ENCODE data around the gene ARSD.

Gene ARSD

GRCh38 chrX:2874222-2875135, 54.7 kb downstream of the ARSD start:
- peaks cover 4% of the 10 kb centered on the region for H3K4me1 ChIP-seq (ENCODE audit: insufficient read depth, low read length)
- H3K36me3 ChIP-seq (ENCODE audit: insufficient read depth, low read length) = peaks cover 31% of the 10 kb centered on the region
- no peak overlapping the region for H3K4me3 ChIP-seq (ENCODE audit: low read length)
- no peak overlapping the region for H2AFZ ChIP-seq (ENCODE audit: low read depth, low read length)
- peaks cover 19% of the 10 kb centered on the region for H3K9me3 ChIP-seq (ENCODE audit: low read length)
- H3K27me3 ChIP-seq (ENCODE audit: insufficient read depth, low read length) = no peaks in the 10 kb centered on the region

- no peak overlapping the region for H2AFZ ChIP-seq (ENCODE audit: low read depth, low read length)
- no peak overlapping the region for H3K4me3 ChIP-seq (ENCODE audit: low read length)
- peaks cover 35% of the 10 kb centered on the region for H3K36me3 ChIP-seq (ENCODE audit: insufficient read depth, low read length)
- no peaks in the 10 kb centered on the region for H3K27me3 ChIP-seq (ENCODE audit: insufficient read depth, low read length)
- peaks cover 29% of the 10 kb centered on the region for H3K9me3 ChIP-seq (ENCODE audit: low read length)
- H3K4me1 ChIP-seq (ENCODE audit: insufficient read depth, low read length) = peaks cover 4% of the 10 kb centered on the region
Measured at GRCh38 chrX:2872671-2873277, 56.4 kb downstream of the ARSD start.

GRCh38 chrX:2871831-2872230, 57.3 kb downstream of the ARSD start:
- H2AFZ ChIP-seq (ENCODE audit: low read depth, low read length) = no peak overlapping the region
- no peaks in the 10 kb centered on the region for H3K27me3 ChIP-seq (ENCODE audit: insufficient read depth, low read length)

GRCh38 chrX:2870650-2871049, 58.5 kb downstream of the ARSD start:
- Histone ChIP-seq H3K9me3 (ENCODE audit: low read length) (peaks cover 41% of the 10 kb centered on the region), H2AFZ (ENCODE audit: low read depth, low read length) (no peak overlapping the region), H3K36me3 (ENCODE audit: insufficient read depth, low read length) (peaks cover 45% of the 10 kb centered on the region), H3K4me1 (ENCODE audit: insufficient read depth, low read length) (peaks cover 4% of the 10 kb centered on the region), H3K27me3 (ENCODE audit: insufficient read depth, low read length) (no peaks in the 10 kb centered on the region), H3K4me3 (ENCODE audit: low read length) (no peak overlapping the region)

More at GRCh38 chrX:2871831-2872230, 57.3 kb downstream of the ARSD start:
- Histone ChIP-seq H3K4me1 (ENCODE audit: insufficient read depth, low read length) (peaks cover 4% of the 10 kb centered on the region), H3K9me3 (ENCODE audit: low read length) (peaks cover 36% of the 10 kb centered on the region), H3K4me3 (ENCODE audit: low read length) (no peak overlapping the region), H3K36me3 (ENCODE audit: insufficient read depth, low read length) (peaks cover 34% of the 10 kb centered on the region)

GRCh38 chrX:2867206-2867605, 61.9 kb downstream of the ARSD start:
- H3K4me1 ChIP-seq (ENCODE audit: insufficient read depth, low read length) = peaks cover 4% of the 10 kb centered on the region
- H3K4me3 ChIP-seq (ENCODE audit: low read length) = no peak overlapping the region
- peaks cover 35% of the 10 kb centered on the region for H3K9me3 ChIP-seq (ENCODE audit: low read length)
- H3K36me3 ChIP-seq (ENCODE audit: insufficient read depth, low read length) = peaks cover 65% of the 10 kb centered on the region
- H3K27me3 ChIP-seq (ENCODE audit: insufficient read depth, low read length) = no peaks in the 10 kb centered on the region
- no peak overlapping the region for H2AFZ ChIP-seq (ENCODE audit: low read depth, low read length)

GRCh38 chrX:2863646-2864045, 65.5 kb downstream of the ARSD start:
- peaks cover 24% of the 10 kb centered on the region for H3K9me3 ChIP-seq (ENCODE audit: low read length)
- H3K4me3 ChIP-seq (ENCODE audit: low read length) = no peak overlapping the region
- peaks cover 76% of the 10 kb centered on the region for H3K36me3 ChIP-seq (ENCODE audit: insufficient read depth, low read length)
- no peaks in the 10 kb centered on the region for H3K4me1 ChIP-seq (ENCODE audit: insufficient read depth, low read length)
- H3K27me3 ChIP-seq (ENCODE audit: insufficient read depth, low read length) = no peaks in the 10 kb centered on the region
- no peak overlapping the region for H2AFZ ChIP-seq (ENCODE audit: low read depth, low read length)

- H3K36me3 ChIP-seq (ENCODE audit: insufficient read depth, low read length) = peaks cover 83% of the 10 kb centered on the region
- H3K4me3 ChIP-seq (ENCODE audit: low read length) = no peak overlapping the region
- peaks cover 15% of the 10 kb centered on the region for H3K9me3 ChIP-seq (ENCODE audit: low read length)
- H3K27me3 ChIP-seq (ENCODE audit: insufficient read depth, low read length) = no peaks in the 10 kb centered on the region
- H3K4me1 ChIP-seq (ENCODE audit: insufficient read depth, low read length) = no peaks in the 10 kb centered on the region
- H2AFZ ChIP-seq (ENCODE audit: low read depth, low read length) = no peak overlapping the region
Measured at GRCh38 chrX:2862404-2862803, 66.7 kb downstream of the ARSD start.

GRCh38 chrX:2859197-2859797, 69.8 kb downstream of the ARSD start:
- no peaks in the 10 kb centered on the region for H3K4me1 ChIP-seq (ENCODE audit: insufficient read depth, low read length)
- H2AFZ ChIP-seq (ENCODE audit: low read depth, low read length) = no peak overlapping the region
- peaks cover 78% of the 10 kb centered on the region for H3K36me3 ChIP-seq (ENCODE audit: insufficient read depth, low read length)
- H3K4me3 ChIP-seq (ENCODE audit: low read length) = no peak overlapping the region
- H3K9me3 ChIP-seq (ENCODE audit: low read length) = peaks cover 2% of the 10 kb centered on the region
- no peaks in the 10 kb centered on the region for H3K27me3 ChIP-seq (ENCODE audit: insufficient read depth, low read length)

GRCh38 chrX:2857566-2857965, 71.6 kb downstream of the ARSD start:
- no peak overlapping the region for H3K4me3 ChIP-seq (ENCODE audit: low read length)
- H2AFZ ChIP-seq (ENCODE audit: low read depth, low read length) = no peak overlapping the region
- H3K36me3 ChIP-seq (ENCODE audit: insufficient read depth, low read length) = peaks cover 72% of the 10 kb centered on the region
- H3K4me1 ChIP-seq (ENCODE audit: insufficient read depth, low read length) = no peaks in the 10 kb centered on the region
- peaks cover 2% of the 10 kb centered on the region for H3K9me3 ChIP-seq (ENCODE audit: low read length)
- no peaks in the 10 kb centered on the region for H3K27me3 ChIP-seq (ENCODE audit: insufficient read depth, low read length)

GRCh38 chrX:2855761-2856160, 73.4 kb downstream of the ARSD start:
- peaks cover 56% of the 10 kb centered on the region for H3K36me3 ChIP-seq (ENCODE audit: insufficient read depth, low read length)
- H3K9me3 ChIP-seq (ENCODE audit: low read length) = peaks cover 2% of the 10 kb centered on the region
- no peaks in the 10 kb centered on the region for H3K27me3 ChIP-seq (ENCODE audit: insufficient read depth, low read length)
- no peaks in the 10 kb centered on the region for H3K4me1 ChIP-seq (ENCODE audit: insufficient read depth, low read length)
- no peak overlapping the region for H3K4me3 ChIP-seq (ENCODE audit: low read length)
- no peak overlapping the region for H2AFZ ChIP-seq (ENCODE audit: low read depth, low read length)

- Histone ChIP-seq H3K4me3 (ENCODE audit: low read length) (no peak overlapping the region), H3K4me1 (ENCODE audit: insufficient read depth, low read length) (no peaks in the 10 kb centered on the region), H3K36me3 (ENCODE audit: insufficient read depth, low read length) (peaks cover 51% of the 10 kb centered on the region), H2AFZ (ENCODE audit: low read depth, low read length) (no peak overlapping the region), H3K9me3 (ENCODE audit: low read length) (peaks cover 2% of the 10 kb centered on the region), H3K27me3 (ENCODE audit: insufficient read depth, low read length) (no peaks in the 10 kb centered on the region)
Measured at GRCh38 chrX:2854918-2855317, 74.2 kb downstream of the ARSD start.

All from neuron (in vitro differentiated cells).